Tibial nerve (tissue), 4 donors: ENCODE data around the gene SF3A1.

Experiments
- CTCF ChIP-seq, 5 experiments: fragments of 200-600 bp in 3 of 5; fragments of 450-650 bp in 2 of 5; sonication (generic) in 3 of 5; IDR thresholded peaks; one replicate each; pipeline ENCODE4 v1.5.1; 2016 to 2019; ENCODE audit warnings: antibody characterized with exemption in 5 of 5, mild to moderate bottlenecking in 3 of 5, moderate library complexity in 2 of 5
- EP300 ChIP-seq, 2 donors: sonication (generic); formaldehyde crosslinking; IDR thresholded peaks; one replicate each; pipeline ENCODE4 v1.6.1; 2017; ENCODE audit warnings: antibody characterized with exemption in 2 of 2, mild to moderate bottlenecking in 1 of 2
- POLR2A ChIP-seq, 2 donors: fragments of 450-650 bp; IDR thresholded peaks; one replicate each; pipeline ENCODE4 v1.6.1; 2017; ENCODE audit warnings: antibody characterized with exemption in 2 of 2, mild to moderate bottlenecking in 2 of 2, moderate library complexity in 2 of 2

- no peak for TF ChIP-seq CTCF (IDR thresholded peaks at IDR 0.05)
- no peak for TF ChIP-seq POLR2A (IDR thresholded peaks at IDR 0.05)
- TF ChIP-seq EP300 (IDR thresholded peaks at IDR 0.05): no peak
Measured at GRCh38 chr22:30334646-30335045, 22.0 kb downstream of the SF3A1 start.
